OCI-LY1 (cell line): ENCODE data around the gene OXSR1.

Experiments used
- H2AFZ ChIP-seq: fragments of 200-600 bp; sonication (generic), shearing (Covaris generic); 2 replicates; pipeline ENCODE4 v1.6.0; 2014; ENCODE audit warnings: antibody characterized with exemption, mild to moderate bottlenecking, low read length
- H3F3A ChIP-seq: fragments of 200-600 bp; sonication (generic), shearing (Covaris generic); 2 replicates; pipeline ENCODE4 v1.6.0; 2014; ENCODE audit warnings: mild to moderate bottlenecking, antibody characterized with exemption, low read length, moderate library complexity; ENCODE audit not compliant: insufficient read depth
- H3K27ac ChIP-seq: fragments of 200-600 bp; sonication (generic); 2 replicates; pipeline ENCODE4 v1.5.1; 2014; ENCODE audit warnings: low read length, mixed run types, mild to moderate bottlenecking, low read depth; ENCODE audit not compliant: poor library complexity, severe bottlenecking
- H3K27me3 ChIP-seq: fragments of 200-600 bp; sonication (generic); 2 replicates; pipeline ENCODE4 v1.6.0; 2014; ENCODE audit warnings: antibody characterized with exemption, mild to moderate bottlenecking, low read length, moderate library complexity; ENCODE audit not compliant: insufficient read depth
- H3K36me3 ChIP-seq: fragments of 200-600 bp; sonication (generic); 2 replicates; pipeline ENCODE4 v1.6.1; 2014; ENCODE audit warnings: mild to moderate bottlenecking, antibody characterized with exemption, low read length, moderate library complexity, mixed read lengths; ENCODE audit not compliant: insufficient read depth
- H3K4me1 ChIP-seq: fragments of 200-600 bp; sonication (generic); 2 replicates; pipeline ENCODE4 v1.5.1; 2014; ENCODE audit warnings: mild to moderate bottlenecking, low read length, moderate library complexity; ENCODE audit not compliant: insufficient read depth, severe bottlenecking
- H3K4me2 ChIP-seq: fragments of 200-600 bp; sonication (generic), shearing (Covaris generic); 2 replicates; pipeline ENCODE4 v1.6.1; 2014; ENCODE audit warnings: low read length
- H3K4me3 ChIP-seq: fragments of 200-600 bp; sonication (generic); 2 replicates; pipeline ENCODE4 v1.5.1; 2014; ENCODE audit warnings: low read length, low read depth, mild to moderate bottlenecking, mixed read lengths; ENCODE audit not compliant: poor library complexity, severe bottlenecking
- H3K79me2 ChIP-seq: fragments of 200-600 bp; shearing (Covaris generic); 2 replicates; pipeline ENCODE4 v1.6.1; 2016; ENCODE audit warnings: mixed run types, low read length, mixed read lengths; ENCODE audit not compliant: insufficient read depth
- H3K9ac ChIP-seq: fragments of 200-600 bp; sonication (generic), shearing (Covaris generic); 2 replicates; pipeline ENCODE4 v1.6.1; 2014; ENCODE audit warnings: mild to moderate bottlenecking, low read length, mixed read lengths
- H3K9me2 ChIP-seq: fragments of 200-600 bp; sonication (generic), shearing (Covaris generic); 2 replicates; pipeline ENCODE4 v1.6.1; 2014; ENCODE audit warnings: low read depth, mild to moderate bottlenecking, low read length, mixed read lengths
- H3K9me3 ChIP-seq: fragments of 200-600 bp; shearing (Covaris generic); 2 replicates; pipeline ENCODE4 v1.6.1; 2014; ENCODE audit warnings: low read length, mixed read lengths
- H4K20me1 ChIP-seq: fragments of 200-600 bp; sonication (generic), shearing (Covaris generic); 2 replicates; pipeline ENCODE4 v1.6.0; 2016; ENCODE audit warnings: mild to moderate bottlenecking, low read length; ENCODE audit not compliant: insufficient read depth
- CTCF ChIP-seq: fragments of 200-600 bp; sonication (generic), shearing (Covaris generic); IDR thresholded peaks from 2 replicates; pipeline ENCODE4 v1.5.1; 2017; ENCODE audit warnings: mild to moderate bottlenecking, antibody characterized with exemption, low read length, moderate library complexity, mixed read lengths
- EZH2 ChIP-seq: fragments of 200-600 bp; sonication (generic), shearing (Covaris generic); IDR thresholded peaks from 2 replicates; pipeline ENCODE4 v1.8.0; 2017; ENCODE audit warnings: borderline replicate concordance, mixed run types, mild to moderate bottlenecking, antibody characterized with exemption, low read length, moderate library complexity, mixed read lengths

OXSR1 gene

GRCh38 chr3:38117163-38117716 is 48.1 kb upstream of the OXSR1 start:
- Histone ChIP-seq H3K27me3 (no peaks in the 10 kb centered on the region), H3F3A (no peaks in the 10 kb centered on the region), H4K20me1 (no peaks in the 10 kb centered on the region), H3K4me2 (no peak overlapping the region), H3K36me3 (peaks cover 5% of the 10 kb centered on the region; the same call in 1 of the 2 replicates), H3K79me2 (no peaks in the 10 kb centered on the region), H3K9ac (no peak overlapping the region), H3K4me1 (no peaks in the 10 kb centered on the region), H3K4me3 (no peak overlapping the region), H3K27ac (no peak overlapping the region), H2AFZ (no peak overlapping the region), H3K9me2 (no peaks in the 10 kb centered on the region), H3K9me3 (no peaks in the 10 kb centered on the region)
- no peak for TF ChIP-seq CTCF
- TF ChIP-seq EZH2: no peak

- peak; percentile 77 for TF ChIP-seq CTCF
- no peak for TF ChIP-seq EZH2
- Histone ChIP-seq H2AFZ (no peak overlapping the region), H3K4me2 (no peak overlapping the region)
Observed at GRCh38 chr3:38117748-38118420, 47.5 kb upstream of the OXSR1 start.

GRCh38 chr3:38118421-38119247 is 46.7 kb upstream of the OXSR1 start:
- H2AFZ ChIP-seq: no peak overlapping the region
- H3K79me2 ChIP-seq: no peaks in the 10 kb centered on the region
- TF ChIP-seq EZH2: no peak
- no peak for TF ChIP-seq CTCF
- H3K27ac ChIP-seq: no peak overlapping the region
- no peaks in the 10 kb centered on the region for H3K27me3 ChIP-seq
- no peak overlapping the region for H3K4me2 ChIP-seq
- H3K4me3 ChIP-seq: no peak overlapping the region
- no peaks in the 10 kb centered on the region for H3K4me1 ChIP-seq
- no peaks in the 10 kb centered on the region for H3K9me3 ChIP-seq
- no peaks in the 10 kb centered on the region for H3K9me2 ChIP-seq
- no peaks in the 10 kb centered on the region for H4K20me1 ChIP-seq
- peaks cover 15% of the 10 kb centered on the region for H3K36me3 ChIP-seq
- H3K9ac ChIP-seq: no peak overlapping the region
- H3F3A ChIP-seq: no peaks in the 10 kb centered on the region

More at GRCh38 chr3:38117748-38118420, 47.5 kb upstream of the OXSR1 start:
- Histone ChIP-seq H3K36me3 (peaks cover 9% of the 10 kb centered on the region; the same call in 1 of the 2 replicates), H3K27ac (no peak overlapping the region), H3K4me3 (no peak overlapping the region), H3K9ac (no peak overlapping the region), H3K4me1 (no peaks in the 10 kb centered on the region), H3K27me3 (no peaks in the 10 kb centered on the region), H4K20me1 (no peaks in the 10 kb centered on the region), H3K9me2 (no peaks in the 10 kb centered on the region), H3K9me3 (no peaks in the 10 kb centered on the region), H3F3A (no peaks in the 10 kb centered on the region), H3K79me2 (no peaks in the 10 kb centered on the region)
